Measurements from ENCODE around the gene MAP7D1.

GRCh38 chr1:36166136-36166535 is 10.2 kb downstream of the MAP7D1 start:
- TF ChIP-seq CTCF (conservative IDR thresholded peaks at IDR 0.05; ENCODE audit: low read depth, low read length) (no peak), EZH2 (IDR thresholded peaks at IDR 0.05; ENCODE audit: borderline replicate concordance, low read depth, low read length, poor library complexity, severe bottlenecking) (no peak)

Data from A673 (cell line).